ENCODE measurements around the gene FAM53A. TPM values are rescaled to one million over a fixed set of nuclear protein-coding genes. Genes with fewer than 3 reads are reported as not detected.
"Not testable (repeated sequence)": the region's sequence is repeated elsewhere in the genome, so short reads cannot be mapped to it uniquely, and the experiment has no call there.

Gene FAM53A
- polyA plus RNA-seq, 6 donors from 2014 or later = 1.5 to 2.9 (median 2.4) TPM

GRCh38 chr4:1712216-1713002 is 28.3 kb upstream of the FAM53A start, which contains the start of gene SLBP:
Gene SLBP (minus strand): TSS chr4:1712319. CDS start chr4:1712188, 131 bp downstream.
- Mint-ChIP-seq H3K4me3 (peak within 1 kb of the TSS; percentile 89 to 99 (median 96)), H3K4me1 (peaks cover 34 to 65% (median 47%) of the 10 kb centered on the region in 3 donors), H3K27ac (peak within 1 kb of the TSS; percentile 95 to 99 (median 98)), H3K9me3 (no peaks in the 10 kb centered on the region), H3K36me3 (peaks cover 0 to 5% of the 10 kb centered on the region in 2 donors), H3K27me3 (no peaks in the 10 kb centered on the region)
- peak; percentile 79 to 83 for ATAC-seq (ENCODE audit: low read depth in 2 of 2)
- DNase-seq = peak; percentile 99

- ATAC-seq (ENCODE audit: low read depth in 2 of 2) (peak; percentile 3), DNase-seq (peak; percentile 19)
- Mint-ChIP-seq H3K4me3 (peak overlapping the region; percentile 84 to 95 (median 91)), H3K27ac (peak overlapping the region; percentile 89 to 97 (median 96)), H3K4me1 (peaks cover 33 to 64% (median 47%) of the 10 kb centered on the region in 3 donors), H3K36me3 (peaks cover 0 to 5% of the 10 kb centered on the region in 2 donors), H3K27me3 (no peaks in the 10 kb centered on the region), H3K9me3 (no peaks in the 10 kb centered on the region)
Measured at GRCh38 chr4:1711571-1712215, 27.6 kb upstream of the FAM53A start.

GRCh38 chr4:1711055-1711570 is 27.0 kb upstream of the FAM53A start:
- peaks cover 31 to 62% (median 46%) of the 10 kb centered on the region in 3 donors for H3K4me1 Mint-ChIP-seq
- peaks cover 0 to 5% of the 10 kb centered on the region in 2 donors for H3K36me3 Mint-ChIP-seq
- ATAC-seq (ENCODE audit: low read depth in 2 of 2) = no peak
- H3K9me3 Mint-ChIP-seq = no peaks in the 10 kb centered on the region
- no peak for DNase-seq
- peak overlapping the region; percentile 89 to 97 (median 96) for H3K27ac Mint-ChIP-seq
- H3K4me3 Mint-ChIP-seq = peak overlapping the region; percentile 84 to 95 (median 91)
- no peaks in the 10 kb centered on the region for H3K27me3 Mint-ChIP-seq

- Mint-ChIP-seq H3K9me3 (no peaks in the 10 kb centered on the region), H3K4me3 (peak overlapping the region in 4 of 8 donors; percentile 8 to 90 (median 48)), H3K27me3 (no peaks in the 10 kb centered on the region), H3K4me1 (peaks cover 17 to 36% (median 25%) of the 10 kb centered on the region in 3 donors), H3K27ac (peak overlapping the region in 1 of 6 donors; percentile 39), H3K36me3 (peaks cover 0 to 5% of the 10 kb centered on the region in 2 donors)
- no peak for ATAC-seq (ENCODE audit: low read depth in 2 of 2)
- DNase-seq = no peak
Measured at GRCh38 chr4:1708581-1708980, 24.5 kb upstream of the FAM53A start.

GRCh38 chr4:1706358-1706757 is 22.2 kb upstream of the FAM53A start:
- ATAC-seq (ENCODE audit: low read depth in 2 of 2) = no peak
- H3K9me3 Mint-ChIP-seq = no peaks in the 10 kb centered on the region
- peak overlapping the region in 1 of 6 donors; percentile 80 for H3K27ac Mint-ChIP-seq
- no peak overlapping the region for H3K4me3 Mint-ChIP-seq
- H3K27me3 Mint-ChIP-seq = no peaks in the 10 kb centered on the region
- DNase-seq = no peak
- peaks cover 23 to 31% (median 25%) of the 10 kb centered on the region in 3 donors for H3K4me1 Mint-ChIP-seq
- peaks cover 5 to 7% of the 10 kb centered on the region in 2 donors for H3K36me3 Mint-ChIP-seq

GRCh38 chr4:1705732-1706131 is 21.6 kb upstream of the FAM53A start:
- H3K4me3 Mint-ChIP-seq = peak overlapping the region in 1 of 8 donors; percentile 12
- ATAC-seq (ENCODE audit: low read depth in 2 of 2) (no peak), DNase-seq (no peak)
- H3K27ac Mint-ChIP-seq = no peak overlapping the region
- peaks cover 18 to 25% (median 18%) of the 10 kb centered on the region in 3 donors for H3K4me1 Mint-ChIP-seq
- no peaks in the 10 kb centered on the region for H3K27me3 Mint-ChIP-seq
- H3K9me3 Mint-ChIP-seq = no peaks in the 10 kb centered on the region
- peaks cover 5 to 7% of the 10 kb centered on the region in 2 donors for H3K36me3 Mint-ChIP-seq

GRCh38 chr4:1703867-1704266 is 19.8 kb upstream of the FAM53A start:
- Mint-ChIP-seq H3K9me3 (no peaks in the 10 kb centered on the region), H3K27me3 (no peaks in the 10 kb centered on the region), H3K36me3 (peaks cover 7 to 15% of the 10 kb centered on the region in 2 donors), H3K4me1 (peaks cover 6 to 11% (median 9%) of the 10 kb centered on the region in 3 donors), H3K27ac (peak overlapping the region in 1 of 6 donors; percentile 22), H3K4me3 (no peak overlapping the region)
- DNase-seq (no peak), ATAC-seq (ENCODE audit: low read depth in 2 of 2) (no peak)

- ATAC-seq (ENCODE audit: low read depth in 2 of 2); H3K9me3 Mint-ChIP-seq; H3K4me1 Mint-ChIP-seq; H3K27me3 Mint-ChIP-seq; H3K27ac Mint-ChIP-seq; DNase-seq; H3K4me3 Mint-ChIP-seq: not testable (repeated sequence)
- peaks cover 7 to 15% of the 10 kb centered on the region in 2 donors for H3K36me3 Mint-ChIP-seq
Measured at GRCh38 chr4:1701671-1702070, 17.6 kb upstream of the FAM53A start.

- Mint-ChIP-seq H3K4me1 (peaks cover 0 to 4% (median 0%) of the 10 kb centered on the region in 3 donors), H3K36me3 (peaks cover 7 to 13% of the 10 kb centered on the region in 2 donors), H3K27ac (no peak overlapping the region), H3K27me3 (no peaks in the 10 kb centered on the region), H3K9me3 (no peaks in the 10 kb centered on the region), H3K4me3 (no peak overlapping the region)
- DNase-seq (no peak), ATAC-seq (ENCODE audit: low read depth in 2 of 2) (no peak)
Measured at GRCh38 chr4:1695913-1696312, 11.8 kb upstream of the FAM53A start.

GRCh38 chr4:1693131-1693896 is 9.2 kb upstream of the FAM53A start:
- peak; percentile 97 for ATAC-seq (ENCODE audit: low read depth in 2 of 2)
- Mint-ChIP-seq H3K4me3 (no peak overlapping the region), H3K4me1 (peaks cover 0 to 4% (median 0%) of the 10 kb centered on the region in 3 donors), H3K27me3 (no peaks in the 10 kb centered on the region), H3K36me3 (peaks cover 0 to 6% of the 10 kb centered on the region in 2 donors), H3K9me3 (no peaks in the 10 kb centered on the region), H3K27ac (peak overlapping the region in 3 of 6 donors; percentile 1 to 70 (median 52))
- peak; percentile 77 for DNase-seq

- Mint-ChIP-seq H3K4me1 (peaks cover 0 to 4% (median 0%) of the 10 kb centered on the region in 3 donors), H3K27me3 (no peaks in the 10 kb centered on the region), H3K36me3 (peaks cover 0 to 6% of the 10 kb centered on the region in 2 donors), H3K4me3 (no peak overlapping the region), H3K27ac (peak overlapping the region in 1 of 6 donors; percentile 56), H3K9me3 (no peaks in the 10 kb centered on the region)
- DNase-seq (no peak), ATAC-seq (ENCODE audit: low read depth in 2 of 2) (no peak)
Measured at GRCh38 chr4:1691737-1692373, 7.7 kb upstream of the FAM53A start.

GRCh38 chr4:1690698-1691097 is 6.6 kb upstream of the FAM53A start:
- DNase-seq (no peak), ATAC-seq (ENCODE audit: low read depth in 2 of 2) (no peak)
- H3K36me3 Mint-ChIP-seq = no peaks in the 10 kb centered on the region
- peak overlapping the region in 1 of 8 donors; percentile 56 for H3K4me3 Mint-ChIP-seq
- H3K4me1 Mint-ChIP-seq = peaks cover 0 to 4% (median 0%) of the 10 kb centered on the region in 3 donors
- no peaks in the 10 kb centered on the region for H3K27me3 Mint-ChIP-seq
- no peaks in the 10 kb centered on the region for H3K9me3 Mint-ChIP-seq
- H3K27ac Mint-ChIP-seq = no peak overlapping the region

Data from naive B cell (primary cell).